Measurements from ENCODE around the gene IDS. TPM values are rescaled to one million over a fixed set of nuclear protein-coding genes. Genes with fewer than 3 reads are reported as not detected.
"Not testable (repeated sequence)": the region's sequence is repeated elsewhere in the genome, so short reads cannot be mapped to it uniquely, and the experiment has no call there.

Gene IDS
- polyA plus RNA-seq, 1 of the 3 experiments (the other 2 are of a cell fraction), result 78.4 TPM

- H3F3A ChIP-seq (replicated peaks; ENCODE audit: insufficient read depth); POLR2A ChIA-PET; H3K79me2 ChIP-seq (ENCODE audit: insufficient read depth); H3K9ac ChIP-seq; H2AFZ ChIP-seq (ENCODE audit: low read depth); H3K4me3 ChIP-seq (ENCODE audit: low read depth in 2 of 2, low read length in 1 of 2); H3K27me3 ChIP-seq (ENCODE audit: insufficient read depth); H3K9me2 ChIP-seq; H3K4me2 ChIP-seq; H3K9me3 ChIP-seq; DNase-seq; H3K36me3 ChIP-seq (replicated peaks in 1 of 2; ENCODE audit: control insufficient read depth in 1 of 2, insufficient read depth in 2 of 2, low read length in 1 of 2); H4K20me1 ChIP-seq (ENCODE audit: insufficient read depth): not testable (repeated sequence)
- CTCF ChIA-PET, result interaction anchor here (1.2 kb wide), 1 partner anchor 14 kb away, joined by 6 read pairs; no protein-coding TSS in a partner anchor
- peaks cover 0 to 13% of the 10 kb centered on the region in 2 experiments; a peak in 1 of 4 replicates for H3K4me1 ChIP-seq (ENCODE audit: control insufficient read depth in 1 of 2, insufficient read depth in 2 of 2, low read depth in 1 of 2, low read length in 1 of 2)
- 35% methylated on average over 2 of the region's 13 CpGs for WGBS (ENCODE audit: low lambda C conversion rate)
- H3K27ac ChIP-seq (ENCODE audit: low read depth in 2 of 2, low read length in 1 of 2), result peak overlapping the region in 1 of 2 experiments; percentile 45; a peak in 1 of 4 replicates
Measured at GRCh38 chrX:149526318-149527033, 21.4 kb upstream of the IDS start.

DNA sequence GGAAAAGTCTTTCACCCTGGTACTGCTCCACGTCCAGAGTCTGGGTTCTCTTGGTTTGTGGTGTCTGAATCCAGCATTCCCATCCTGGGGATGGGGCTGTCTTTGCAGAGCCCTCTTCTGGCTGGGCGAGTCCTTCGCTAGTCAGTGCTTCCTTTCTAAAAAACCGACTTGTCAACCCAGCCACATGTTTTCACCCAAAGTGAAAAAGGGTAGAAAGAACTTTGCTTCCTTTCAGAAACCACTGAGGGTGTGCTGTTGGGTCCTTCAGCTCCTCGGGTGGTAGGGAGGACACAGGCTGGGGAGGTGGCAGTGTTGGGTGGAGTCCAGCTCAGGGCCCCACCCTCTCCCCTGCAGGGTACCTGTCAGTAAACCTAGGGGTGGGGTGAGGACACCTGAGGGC lies 20.8 kb upstream of the IDS start:
- H3K4me2 ChIP-seq, result not testable (repeated sequence)

DNA sequence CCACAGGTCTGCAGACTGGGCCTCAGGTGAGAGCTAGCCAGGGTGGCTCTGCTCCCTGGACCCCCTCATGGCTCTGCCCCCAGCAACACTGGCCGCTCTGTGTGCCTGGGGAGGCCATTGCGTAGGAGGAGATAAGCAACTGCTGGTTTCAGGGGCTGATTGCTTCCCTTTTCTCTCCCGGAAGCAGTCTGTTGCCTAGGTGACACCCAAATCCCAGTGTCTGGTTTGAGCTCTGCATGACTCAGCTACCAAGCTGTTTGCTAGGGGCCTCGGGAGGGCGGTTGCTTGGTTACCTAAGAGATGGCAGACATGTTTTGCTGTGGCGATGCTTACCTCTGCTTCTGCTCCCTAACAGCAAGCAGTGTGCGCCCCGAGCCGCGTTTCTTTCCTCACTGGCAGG lies 20.3 kb upstream of the IDS start:
- DNase-seq; H3K79me2 ChIP-seq (ENCODE audit: insufficient read depth); H3K9me3 ChIP-seq; CTCF ChIA-PET; H3K9ac ChIP-seq; H3K27me3 ChIP-seq (ENCODE audit: insufficient read depth); H3K4me2 ChIP-seq; H3K4me3 ChIP-seq (ENCODE audit: low read depth in 2 of 2, low read length in 1 of 2); H3K36me3 ChIP-seq (replicated peaks in 1 of 2; ENCODE audit: control insufficient read depth in 1 of 2, insufficient read depth in 2 of 2, low read length in 1 of 2); H4K20me1 ChIP-seq (ENCODE audit: insufficient read depth); POLR2A ChIA-PET; H2AFZ ChIP-seq (ENCODE audit: low read depth); H3K9me2 ChIP-seq; H3F3A ChIP-seq (replicated peaks; ENCODE audit: insufficient read depth): not testable (repeated sequence)
- peak overlapping the region; percentile 47 to 68; a peak in 2 of 4 replicates for H3K27ac ChIP-seq (ENCODE audit: low read depth in 2 of 2, low read length in 1 of 2)
- no CpG with 5 or more reads among the region's 10 CpGs for WGBS (ENCODE audit: low lambda C conversion rate)
- TF ChIP-seq GABPA (IDR thresholded peaks at IDR 0.05; ENCODE audit: low read depth), result peak; percentile 58
- H3K4me1 ChIP-seq (ENCODE audit: control insufficient read depth in 1 of 2, insufficient read depth in 2 of 2, low read depth in 1 of 2, low read length in 1 of 2), result peaks cover 0 to 13% of the 10 kb centered on the region in 2 experiments; a peak in 1 of 4 replicates

More for the DNA sequence above, 20.8 kb upstream of the IDS start:
- H3F3A ChIP-seq (replicated peaks; ENCODE audit: insufficient read depth); H2AFZ ChIP-seq (ENCODE audit: low read depth); H3K9me2 ChIP-seq; H3K4me3 ChIP-seq (ENCODE audit: low read depth in 2 of 2, low read length in 1 of 2); H3K27me3 ChIP-seq (ENCODE audit: insufficient read depth); DNase-seq; H3K9me3 ChIP-seq; H3K36me3 ChIP-seq (replicated peaks in 1 of 2; ENCODE audit: control insufficient read depth in 1 of 2, insufficient read depth in 2 of 2, low read length in 1 of 2); POLR2A ChIA-PET; H4K20me1 ChIP-seq (ENCODE audit: insufficient read depth); H3K79me2 ChIP-seq (ENCODE audit: insufficient read depth): not testable (repeated sequence)
- CTCF ChIA-PET, result interaction anchor here (1.2 kb wide), 1 partner anchor 14 kb away, joined by 6 read pairs; no protein-coding TSS in a partner anchor
- WGBS (ENCODE audit: low lambda C conversion rate), result 52% methylated on average over 4 of the region's 5 CpGs
- H3K9ac ChIP-seq, result peak overlapping the region; percentile 33; the same call in 1 of the 2 replicates
- H3K4me1 ChIP-seq (ENCODE audit: control insufficient read depth in 1 of 2, insufficient read depth in 2 of 2, low read depth in 1 of 2, low read length in 1 of 2), result peaks cover 0 to 13% of the 10 kb centered on the region in 2 experiments; a peak in 1 of 4 replicates
- peak overlapping the region; percentile 32 to 45; a peak in 2 of 4 replicates for H3K27ac ChIP-seq (ENCODE audit: low read depth in 2 of 2, low read length in 1 of 2)

GRCh38 chrX:149522916-149523315 lies 17.8 kb upstream of the IDS start:
- no peak for TF ChIP-seq RAD21 (IDR thresholded peaks at IDR 0.05; ENCODE audit: low read length)
- TF ChIP-seq GATA2 (CRISPR knock-in tag; IDR thresholded peaks at IDR 0.05), result no peak
- TF ChIP-seq, protein P1, sequence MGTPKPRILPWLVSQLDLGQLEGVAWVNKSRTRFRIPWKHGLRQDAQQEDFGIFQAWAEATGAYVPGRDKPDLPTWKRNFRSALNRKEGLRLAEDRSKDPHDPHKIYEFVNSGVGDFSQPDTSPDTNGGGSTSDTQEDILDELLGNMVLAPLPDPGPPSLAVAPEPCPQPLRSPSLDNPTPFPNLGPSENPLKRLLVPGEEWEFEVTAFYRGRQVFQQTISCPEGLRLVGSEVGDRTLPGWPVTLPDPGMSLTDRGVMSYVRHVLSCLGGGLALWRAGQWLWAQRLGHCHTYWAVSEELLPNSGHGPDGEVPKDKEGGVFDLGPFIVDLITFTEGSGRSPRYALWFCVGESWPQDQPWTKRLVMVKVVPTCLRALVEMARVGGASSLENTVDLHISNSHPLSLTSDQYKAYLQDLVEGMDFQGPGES (IDR thresholded peaks at IDR 0.05; ENCODE audit: low read depth, low read length), result no peak
- no peak for TF ChIP-seq MEF2A (IDR thresholded peaks at IDR 0.05; ENCODE audit: borderline replicate concordance, low read depth)
- no peak for TF ChIP-seq FOXM1 (IDR thresholded peaks at IDR 0.05; ENCODE audit: low read depth)
- TF ChIP-seq, protein P2, sequence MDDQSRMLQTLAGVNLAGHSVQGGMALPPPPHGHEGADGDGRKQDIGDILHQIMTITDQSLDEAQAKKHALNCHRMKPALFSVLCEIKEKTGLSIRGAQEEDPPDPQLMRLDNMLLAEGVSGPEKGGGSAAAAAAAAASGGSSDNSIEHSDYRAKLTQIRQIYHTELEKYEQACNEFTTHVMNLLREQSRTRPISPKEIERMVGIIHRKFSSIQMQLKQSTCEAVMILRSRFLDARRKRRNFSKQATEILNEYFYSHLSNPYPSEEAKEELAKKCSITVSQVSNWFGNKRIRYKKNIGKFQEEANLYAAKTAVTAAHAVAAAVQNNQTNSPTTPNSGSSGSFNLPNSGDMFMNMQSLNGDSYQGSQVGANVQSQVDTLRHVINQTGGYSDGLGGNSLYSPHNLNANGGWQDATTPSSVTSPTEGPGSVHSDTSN (IDR thresholded peaks at IDR 0.05), result no peak
- no peak for TF ChIP-seq RCOR1 (IDR thresholded peaks at IDR 0.05; ENCODE audit: low read length)
- no peak for TF ChIP-seq NRF1 (IDR thresholded peaks at IDR 0.05; ENCODE audit: low read depth, low read length)
- no peak for TF ChIP-seq YY1 (IDR thresholded peaks at IDR 0.05; ENCODE audit: low read depth)
- no peak for TF ChIP-seq NFIC (IDR thresholded peaks at IDR 0.05; ENCODE audit: borderline replicate concordance)
- TF ChIP-seq SMC3 (IDR thresholded peaks at IDR 0.05; ENCODE audit: low read depth, low read length), result no peak
- TF ChIP-seq RXRA (IDR thresholded peaks at IDR 0.05; ENCODE audit: borderline replicate concordance, low read depth), result no peak
- no peaks in the 10 kb centered on the region; the same call in 1 of the 2 replicates for H3K27me3 ChIP-seq (ENCODE audit: insufficient read depth)
- H4K20me1 ChIP-seq (ENCODE audit: insufficient read depth), result no peaks in the 10 kb centered on the region
- H3K79me2 ChIP-seq (ENCODE audit: insufficient read depth), result no peaks in the 10 kb centered on the region
- no peak overlapping the region for H3K4me3 ChIP-seq (ENCODE audit: low read depth in 2 of 2, low read length in 1 of 2)
- H3K9me3 ChIP-seq, result no peaks in the 10 kb centered on the region
- H3F3A ChIP-seq (replicated peaks; ENCODE audit: insufficient read depth), result no peaks in the 10 kb centered on the region
- no peak overlapping the region for H3K9ac ChIP-seq
- DNase-seq, result no peak
- CTCF ChIA-PET, result interaction anchor here (3.2 kb wide), 1 partner anchor 11 kb away, joined by 25 read pairs; no protein-coding TSS in a partner anchor
- POLR2A ChIA-PET, result no interaction called here
- H3K4me1 ChIP-seq (ENCODE audit: control insufficient read depth in 1 of 2, insufficient read depth in 2 of 2, low read depth in 1 of 2, low read length in 1 of 2), result peaks cover 0 to 13% of the 10 kb centered on the region in 2 experiments; a peak in 1 of 4 replicates
- H3K4me2 ChIP-seq, result no peak overlapping the region
- no peaks in the 10 kb centered on the region for H3K36me3 ChIP-seq (replicated peaks in 1 of 2; ENCODE audit: control insufficient read depth in 1 of 2, insufficient read depth in 2 of 2, low read length in 1 of 2)
- no peaks in the 10 kb centered on the region for H3K9me2 ChIP-seq
- peak overlapping the region in 1 of 2 experiments; percentile 60; a peak in 1 of 4 replicates for H3K27ac ChIP-seq (ENCODE audit: low read depth in 2 of 2, low read length in 1 of 2)
- no peak overlapping the region for H2AFZ ChIP-seq (ENCODE audit: low read depth)
- WGBS (ENCODE audit: low lambda C conversion rate), result 39% methylated on average over 2 of the region's 2 CpGs

Measured in SK-N-SH (cell line).